T-cell (primary cell): ENCODE data around the gene SEC61A1. TPM values are rescaled to one million over a fixed set of nuclear protein-coding genes. Genes with fewer than 3 reads are reported as not detected.
A peak's percentile ranks its signal among the peaks of the same experiment; 100 is the strongest.

ENCODE experiments used
- ATAC-seq, 4 experiments: fragments of 200-7000 bp in 3 of 4; fragments of 150-1000 bp in 1 of 4; cut with Tn5 transposase; replicated peaks in 1 of 4; 1 replicate in 3 of 4; 2 replicates in 1 of 4; pipeline ENCODE4 v1.10.0; 2021; ENCODE audit warnings: moderate library complexity in 3 of 4, mild to moderate bottlenecking in 2 of 4, moderate number of reproducible peaks in 1 of 4
- CTCF ChIA-PET, 2 donors: fragments of 300-600 bp; sonication (Branson Sonifier 250); formaldehyde crosslinking; loops; one replicate each; lab custom pipeline; 2022; ENCODE audit warnings: antibody characterized with exemption in 2 of 2; lab: Charles Lee
- POLR2A ChIA-PET, 2 donors: fragments of 300-600 bp; sonication (Branson Sonifier 250); formaldehyde crosslinking; loops; one replicate each; lab custom pipeline; 2022; ENCODE audit warnings: antibody characterized with exemption in 2 of 2; lab: Charles Lee
- DNase-seq, 35 experiments: peaks; one replicate each; pipeline versions ENCODE4 v3.0.0 to v3.0.0-alpha.2; 2013 to 2023
- H3K27ac ChIP-seq: one replicate; pipeline ENCODE4 v1.5.1; 2013; ENCODE audit warnings: low read length
- H3K27me3 ChIP-seq, 2 experiments: replicated peaks in 1 of 2; 1 replicate in 1 of 2; 2 replicates in 1 of 2; pipeline versions ENCODE4 v1.6.1 to v1.7.0; 2013; ENCODE audit warnings: low read length in 1 of 2, mixed read lengths in 1 of 2; ENCODE audit not compliant: control insufficient read depth in 2 of 2, insufficient read depth in 2 of 2; ENCODE audit errors: extremely low read depth in 1 of 2
- H3K36me3 ChIP-seq, 2 donors: 1 replicate in 1 of 2; 2 replicates in 1 of 2; pipeline versions ENCODE4 v1.6.1 to v1.7.0; 2013; ENCODE audit warnings: low read length in 1 of 2; ENCODE audit not compliant: control insufficient read depth in 2 of 2, insufficient read depth in 1 of 2; ENCODE audit errors: extremely low read depth in 1 of 2
- H3K4me1 ChIP-seq, 2 experiments: 1 replicate in 1 of 2; 2 replicates in 1 of 2; pipeline versions ENCODE4 v1.6.1 to v1.7.0; 2013; ENCODE audit warnings: low read length in 2 of 2, mixed read lengths in 1 of 2; ENCODE audit not compliant: insufficient read depth in 2 of 2, control insufficient read depth in 1 of 2; ENCODE audit errors: extremely low read depth in 1 of 2
- H3K4me3 ChIP-seq, 2 donors: 1 replicate in 1 of 2; 2 replicates in 1 of 2; pipeline versions ENCODE4 v1.5.1 to v1.7.0; 2013; ENCODE audit warnings: mild to moderate bottlenecking in 2 of 2, low read length in 1 of 2, moderate library complexity in 1 of 2; ENCODE audit not compliant: control insufficient read depth in 1 of 2; ENCODE audit errors: extremely low read depth in 1 of 2
- H3K9me3 ChIP-seq: 2 replicates; pipeline ENCODE4 v1.7.0; 2013
- H3K27ac Mint-ChIP-seq, 2 donors: one replicate each; pipeline ENCODE4 v1.8.0; 2020 to 2021; ENCODE audit warnings: mild to moderate bottlenecking in 2 of 2, mixed read lengths in 2 of 2
- H3K27me3 Mint-ChIP-seq, 2 donors: one replicate each; pipeline ENCODE4 v1.8.0; 2021 to 2022; ENCODE audit warnings: mixed read lengths in 2 of 2
- H3K36me3 Mint-ChIP-seq: one replicate; pipeline ENCODE4 v1.8.0; 2021; ENCODE audit warnings: mixed read lengths
- H3K4me1 Mint-ChIP-seq, 3 donors: one replicate each; pipeline ENCODE4 v1.8.0; 2020 to 2022; ENCODE audit warnings: mixed read lengths in 3 of 3, mild to moderate bottlenecking in 1 of 3
- H3K4me3 Mint-ChIP-seq, 3 donors: one replicate each; pipeline ENCODE4 v1.8.0; 2020 to 2022; ENCODE audit warnings: mild to moderate bottlenecking in 3 of 3, mixed read lengths in 3 of 3, moderate library complexity in 3 of 3
- H3K9me3 Mint-ChIP-seq, 3 donors: one replicate each; pipeline ENCODE4 v1.8.0; 2020 to 2022; ENCODE audit warnings: mixed read lengths in 3 of 3
- WGBS: methylation state at CpG from one replicate; pipeline ENCODE4 v1.1.5; 2013; ENCODE audit warnings: missing lambda C conversion rate; ENCODE audit not compliant: insufficient coverage; 5-methylcytosine and 5-hydroxymethylcytosine counted together
- total RNA-seq, 35 experiments: library from RNA in 6 of 35; stranded (reverse) in 6 of 35; fragments of 120-200 nt in 1 of 35; gene quantifications; one replicate each; pipeline versions ENCODE4 v1.2.1 to v1.2.4 and lab custom pipeline; 2013 to 2026

SEC61A1 gene
- total RNA-seq, 5 donors from 2014 or later (not counting 1 experiment from before 2014, with no cell fraction given): 120 to 156 (median 135) TPM

- Histone ChIP-seq H3K4me1 (peaks cover 26 to 28% of the 10 kb centered on the region in 2 experiments), H3K27ac (peak overlapping the region; percentile 27), H3K4me3 (peak overlapping the region; percentile 57 to 91), H3K27me3 (no peaks in the 10 kb centered on the region), H3K36me3 (peaks cover 0 to 29% of the 10 kb centered on the region in 2 donors), H3K9me3 (no peaks in the 10 kb centered on the region)
- H3K27me3 Mint-ChIP-seq: no peaks in the 10 kb centered on the region
- peak overlapping the region; percentile 94 to 98 (median 96) for H3K4me3 Mint-ChIP-seq
- no peak for DNase-seq
- peak in 2 of 4 experiments; percentile 10 to 16 for ATAC-seq
- no peaks in the 10 kb centered on the region for H3K9me3 Mint-ChIP-seq
- ChIA-PET POLR2A (interaction anchor here in 1 of 2 donors (0.5 kb wide), 1 partner anchor 23 kb away, joined by 3 read pairs; no protein-coding TSS in a partner anchor), CTCF (interaction anchor here in 1 of 2 donors (0.5 to 1.3 kb wide), 3 partner anchors 23 to 455 kb away, joined by 3 to 4 read pairs (median 4); partner anchors contain the start of gene MCM2)
- WGBS: under 1% methylated on average over 23 of the region's 33 CpGs
- H3K27ac Mint-ChIP-seq: peak overlapping the region; percentile 92 to 95
- H3K4me1 Mint-ChIP-seq: peaks cover 44 to 46% (median 45%) of the 10 kb centered on the region in 3 donors
- H3K36me3 Mint-ChIP-seq: peaks cover 38% of the 10 kb centered on the region
Measured at GRCh38 chr3:128052595-128053351, 536 bp downstream of the SEC61A1 start.

- Histone ChIP-seq H3K4me1 (peaks cover 26 to 28% of the 10 kb centered on the region in 2 experiments), H3K36me3 (peaks cover 0 to 33% of the 10 kb centered on the region in 2 donors), H3K9me3 (no peaks in the 10 kb centered on the region), H3K27me3 (no peaks in the 10 kb centered on the region), H3K27ac (peak overlapping the region; percentile 27), H3K4me3 (peak overlapping the region in 1 of 2 donors; percentile 57)
- DNase-seq (no peak), ATAC-seq (no peak)
- Mint-ChIP-seq H3K36me3 (peaks cover 38% of the 10 kb centered on the region), H3K4me3 (peak overlapping the region; percentile 94 to 98 (median 96)), H3K9me3 (no peaks in the 10 kb centered on the region), H3K27me3 (no peaks in the 10 kb centered on the region), H3K27ac (peak overlapping the region; percentile 92 to 95), H3K4me1 (peaks cover 44 to 46% (median 45%) of the 10 kb centered on the region in 3 donors)
- WGBS: 61% methylated on average over 3 of the region's 6 CpGs
- POLR2A ChIA-PET: interaction anchor here in 1 of 2 donors (0.7 kb wide), 1 partner anchor 16 kb away, joined by 3 read pairs; no protein-coding TSS in a partner anchor
- CTCF ChIA-PET: interaction anchor here in 1 of 2 donors (0.6 kb wide), 1 partner anchor 81 kb away, joined by 4 read pairs; no protein-coding TSS in a partner anchor
Measured at GRCh38 chr3:128053614-128054013, 1.4 kb downstream of the SEC61A1 start.

- ATAC-seq: no peak
- H3K4me1 ChIP-seq: peaks cover 26 to 28% of the 10 kb centered on the region in 2 experiments
- no CpG with 5 or more reads among the region's 3 CpGs for WGBS
- peaks cover 0 to 40% of the 10 kb centered on the region in 2 donors for H3K36me3 ChIP-seq
- Mint-ChIP-seq H3K27me3 (no peaks in the 10 kb centered on the region), H3K27ac (peak overlapping the region; percentile 9 to 92), H3K4me1 (peaks cover 44 to 46% (median 45%) of the 10 kb centered on the region in 3 donors), H3K36me3 (peaks cover 38% of the 10 kb centered on the region), H3K4me3 (peak overlapping the region; percentile 94 to 98 (median 96)), H3K9me3 (no peaks in the 10 kb centered on the region)
- no peaks in the 10 kb centered on the region for H3K9me3 ChIP-seq
- H3K4me3 ChIP-seq: no peak overlapping the region
- CTCF ChIA-PET: no interaction called here
- DNase-seq: no peak
- H3K27me3 ChIP-seq: no peaks in the 10 kb centered on the region
- peak overlapping the region; percentile 7 for H3K27ac ChIP-seq
- POLR2A ChIA-PET: interaction anchor here in 1 of 2 donors (0.9 kb wide), 1 partner anchor 12 kb away, joined by 3 read pairs; no protein-coding TSS in a partner anchor
Measured at GRCh38 chr3:128054367-128054766, 2.1 kb downstream of the SEC61A1 start.

GRCh38 chr3:128056258-128056657, 4.0 kb downstream of the SEC61A1 start:
- H3K27ac Mint-ChIP-seq: no peak overlapping the region
- peaks cover 41 to 42% (median 42%) of the 10 kb centered on the region in 3 donors for H3K4me1 Mint-ChIP-seq
- ATAC-seq (no peak), DNase-seq (no peak)
- Histone ChIP-seq H3K4me1 (peaks cover 23 to 27% of the 10 kb centered on the region in 2 experiments), H3K27me3 (no peaks in the 10 kb centered on the region), H3K4me3 (no peak overlapping the region), H3K9me3 (no peaks in the 10 kb centered on the region), H3K27ac (no peak overlapping the region), H3K36me3 (peaks cover 0 to 59% of the 10 kb centered on the region in 2 donors)
- no peak overlapping the region for H3K4me3 Mint-ChIP-seq
- CTCF ChIA-PET: interaction anchor here in 1 of 2 donors (0.7 kb wide), 1 partner anchor 24 kb away, joined by 3 read pairs; no protein-coding TSS in a partner anchor
- 96% methylated on average over 3 of the region's 4 CpGs for WGBS
- no peaks in the 10 kb centered on the region for H3K9me3 Mint-ChIP-seq
- peaks cover 55% of the 10 kb centered on the region for H3K36me3 Mint-ChIP-seq
- POLR2A ChIA-PET: interaction anchor here in 1 of 2 donors (0.7 kb wide), 1 partner anchor 433 kb away, joined by 3 read pairs; no protein-coding TSS in a partner anchor
- no peaks in the 10 kb centered on the region for H3K27me3 Mint-ChIP-seq

- no peaks in the 10 kb centered on the region for H3K9me3 Mint-ChIP-seq
- peaks cover 7 to 18% (median 14%) of the 10 kb centered on the region in 3 donors for H3K4me1 Mint-ChIP-seq
- CTCF ChIA-PET: interaction anchor here in 1 of 2 donors (0.6 kb wide), 1 partner anchor 12 kb away, joined by 3 read pairs; no protein-coding TSS in a partner anchor
- peaks cover 2 to 88% of the 10 kb centered on the region in 2 donors for H3K36me3 ChIP-seq
- DNase-seq (no peak), ATAC-seq (no peak)
- no peaks in the 10 kb centered on the region for H3K27me3 Mint-ChIP-seq
- POLR2A ChIA-PET: interaction anchor here in 1 of 2 donors (0.7 kb wide), 1 partner anchor 32 kb away, joined by 3 read pairs; no protein-coding TSS in a partner anchor
- 85% methylated on average over 2 of the region's 11 CpGs for WGBS
- peak overlapping the region in 1 of 2 donors; percentile 39 for H3K27ac Mint-ChIP-seq
- no peaks in the 10 kb centered on the region for H3K27me3 ChIP-seq
- H3K9me3 ChIP-seq: no peaks in the 10 kb centered on the region
- no peaks in the 10 kb centered on the region for H3K4me1 ChIP-seq
- peaks cover 59% of the 10 kb centered on the region for H3K36me3 Mint-ChIP-seq
- no peak overlapping the region for H3K4me3 Mint-ChIP-seq
- no peak overlapping the region for H3K27ac ChIP-seq
- no peak overlapping the region for H3K4me3 ChIP-seq
Measured at GRCh38 chr3:128060473-128061381, 8.5 kb downstream of the SEC61A1 start.
